Measurements from ENCODE around the gene CDKN3.

DNA sequence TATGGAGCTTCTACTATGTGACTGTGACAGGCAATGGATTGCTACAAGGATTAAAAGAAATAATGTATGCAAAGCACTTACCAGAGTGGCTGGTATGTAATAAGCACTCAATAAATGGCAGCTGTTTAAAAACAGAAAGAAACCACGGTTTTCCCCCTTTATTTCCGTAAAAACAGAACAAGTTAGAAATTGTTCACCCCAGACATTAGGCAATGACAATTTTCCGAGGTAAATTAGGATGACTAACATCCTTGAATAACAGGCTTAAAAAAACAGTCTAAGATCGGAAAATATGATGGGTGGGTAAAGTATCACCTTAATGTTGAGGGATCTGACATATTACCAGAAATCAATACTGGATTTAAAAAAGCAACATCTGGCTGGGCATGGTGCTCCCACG, 65.2 kb downstream of the CDKN3 start:
- TF ChIP-seq, protein P1, sequence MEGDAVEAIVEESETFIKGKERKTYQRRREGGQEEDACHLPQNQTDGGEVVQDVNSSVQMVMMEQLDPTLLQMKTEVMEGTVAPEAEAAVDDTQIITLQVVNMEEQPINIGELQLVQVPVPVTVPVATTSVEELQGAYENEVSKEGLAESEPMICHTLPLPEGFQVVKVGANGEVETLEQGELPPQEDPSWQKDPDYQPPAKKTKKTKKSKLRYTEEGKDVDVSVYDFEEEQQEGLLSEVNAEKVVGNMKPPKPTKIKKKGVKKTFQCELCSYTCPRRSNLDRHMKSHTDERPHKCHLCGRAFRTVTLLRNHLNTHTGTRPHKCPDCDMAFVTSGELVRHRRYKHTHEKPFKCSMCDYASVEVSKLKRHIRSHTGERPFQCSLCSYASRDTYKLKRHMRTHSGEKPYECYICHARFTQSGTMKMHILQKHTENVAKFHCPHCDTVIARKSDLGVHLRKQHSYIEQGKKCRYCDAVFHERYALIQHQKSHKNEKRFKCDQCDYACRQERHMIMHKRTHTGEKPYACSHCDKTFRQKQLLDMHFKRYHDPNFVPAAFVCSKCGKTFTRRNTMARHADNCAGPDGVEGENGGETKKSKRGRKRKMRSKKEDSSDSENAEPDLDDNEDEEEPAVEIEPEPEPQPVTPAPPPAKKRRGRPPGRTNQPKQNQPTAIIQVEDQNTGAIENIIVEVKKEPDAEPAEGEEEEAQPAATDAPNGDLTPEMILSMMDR (IDR thresholded peaks at IDR 0.05), result no peak
- TF ChIP-seq POLR2A (IDR thresholded peaks at IDR 0.05), result no peak
